GM12878 (cell line): ENCODE measurements around the gene PEX11A. TPM values are rescaled to one million over a fixed set of nuclear protein-coding genes. Genes with fewer than 3 reads are reported as not detected.

Experiments
- ATAC-seq: fragments of 200-7000 bp; cut with Tn5 transposase; 3 replicates; pipeline ENCODE4 v1.9.1; 2020; ENCODE audit warnings: mild to moderate bottlenecking, moderate library complexity
- BruUV-seq: library from RNA; stranded (reverse); fragments of 400-500 nt; replicated peaks from 2 replicates; lab custom pipeline; 2021; lab: Mats Ljungman, UMichigan
- CTCF ChIA-PET: fragments of 300-600 bp; sonication (Branson Sonifier 250); formaldehyde crosslinking; extraction: SDS; loops from one replicate; lab custom pipeline; 2021; ENCODE audit warnings: inconsistent platforms; lab: Yijun Ruan, JAX
- POLR2A ChIA-PET: fragments of 350-600 bp; formaldehyde crosslinking; extraction: SDS; loops from one replicate; lab custom pipeline; 2021; ENCODE audit warnings: inconsistent platforms; lab: Charles Lee
- RAD21 ChIA-PET: fragments of 300-600 bp; sonication (Branson Sonifier 250); formaldehyde crosslinking; loops from one replicate; lab custom pipeline; 2023; ENCODE audit warnings: antibody characterized with exemption; ENCODE audit not compliant: unreplicated experiment; lab: Charles Lee
- SMC1A ChIA-PET: fragments of 300-600 bp; sonication (Branson Sonifier 250); formaldehyde crosslinking; loops from one replicate; lab custom pipeline; 2023; ENCODE audit not compliant: unreplicated experiment, uncharacterized antibody; lab: Charles Lee
- DNase-seq: peaks from one replicate; pipeline ENCODE4 v3.0.0-alpha.2; 2011; ENCODE audit warnings: low read depth, low spot score
- FAIRE-seq: peaks from 3 replicates; lab custom pipeline; 2011; peaks lifted over from hg19 to GRCh38; lab: Jason Lieb, UNC
- H2AFZ ChIP-seq: 2 replicates; pipeline ENCODE4 v1.6.0; 2011; ENCODE audit warnings: low read depth, low read length, control low read depth; ENCODE audit not compliant: control insufficient read depth
- H3K27ac ChIP-seq: 2 replicates; pipeline ENCODE4 v1.5.1; 2011; ENCODE audit warnings: control low read depth; ENCODE audit not compliant: control insufficient read depth, insufficient read depth
- H3K27me3 ChIP-seq, 2 experiments: replicated peaks in 1 of 2; 2 replicates each; pipeline versions ENCODE4 v1.6.0 to v1.6.1; 2011; ENCODE audit warnings: low read length in 1 of 2; ENCODE audit not compliant: control insufficient read depth in 2 of 2, insufficient read depth in 2 of 2
- H3K36me3 ChIP-seq, 2 experiments: 2 replicates each; pipeline ENCODE4 v1.5.1; 2011; ENCODE audit warnings: low read length in 1 of 2; ENCODE audit not compliant: control insufficient read depth in 2 of 2, insufficient read depth in 2 of 2
- H3K4me1 ChIP-seq: 2 replicates; pipeline ENCODE4 v1.6.1; 2011; ENCODE audit warnings: mild to moderate bottlenecking, low read length, moderate library complexity, mixed read lengths; ENCODE audit not compliant: control insufficient read depth, insufficient read depth
- H3K4me2 ChIP-seq: 2 replicates; pipeline ENCODE4 v1.6.0; 2011; ENCODE audit warnings: control low read depth; ENCODE audit not compliant: control insufficient read depth, insufficient read depth
- H3K4me3 ChIP-seq: fragments of 200-600 bp; sonication (generic); 2 replicates; pipeline ENCODE4 v1.5.1; 2016
- H3K79me2 ChIP-seq: 2 replicates; pipeline ENCODE4 v1.6.0; 2011; ENCODE audit warnings: low read length; ENCODE audit not compliant: control insufficient read depth, insufficient read depth
- H3K9ac ChIP-seq: 2 replicates; pipeline ENCODE4 v1.8.0; 2011; ENCODE audit warnings: low read length, control low read depth, mixed read lengths; ENCODE audit not compliant: control insufficient read depth, insufficient read depth
- H3K9me3 ChIP-seq: replicated peaks from 3 replicates; pipeline ENCODE4 v1.5.1; 2011; ENCODE audit warnings: mild to moderate bottlenecking, low read length; ENCODE audit not compliant: control insufficient read depth, insufficient read depth
- H4K20me1 ChIP-seq: 2 replicates; pipeline ENCODE4 v1.6.0; 2011; ENCODE audit not compliant: control insufficient read depth, insufficient read depth
- BACH1 ChIP-seq: fragments of 450-650 bp; IDR thresholded peaks from 2 replicates; pipeline ENCODE4 v1.6.1; 2017; ENCODE audit warnings: mild to moderate bottlenecking, borderline replicate concordance
- BCLAF1 ChIP-seq: fragments of 450-650 bp; IDR thresholded peaks from 2 replicates; pipeline ENCODE4 v1.6.1; 2017; ENCODE audit warnings: antibody characterized with exemption, mild to moderate bottlenecking, moderate library complexity
- BHLHE40 ChIP-seq, 2 experiments: fragments of 450-650 bp in 1 of 2; IDR thresholded peaks; 2 replicates each; pipeline ENCODE4 v1.6.1; 2011 to 2017; ENCODE audit warnings: low read depth in 2 of 2, borderline replicate concordance in 1 of 2, improper control_type of control experiment in 1 of 2, low read length in 1 of 2, mild to moderate bottlenecking in 1 of 2
- DPF2 ChIP-seq: fragments of 450-650 bp; IDR thresholded peaks from 2 replicates; pipeline ENCODE4 v1.6.1; 2017; ENCODE audit warnings: mild to moderate bottlenecking
- FOXK2 ChIP-seq: fragments of 450-650 bp; IDR thresholded peaks from 2 replicates; pipeline ENCODE4 v1.6.1; 2017; ENCODE audit warnings: mild to moderate bottlenecking, moderate library complexity
- GATAD2B ChIP-seq: fragments of 450-650 bp; conservative IDR thresholded peaks from 2 replicates; pipeline ENCODE4 v1.6.1; 2017; ENCODE audit warnings: low read depth, mild to moderate bottlenecking, moderate library complexity
- JUNB ChIP-seq: IDR thresholded peaks from 2 replicates; pipeline ENCODE4 v1.6.1; 2016; ENCODE audit warnings: antibody characterized with exemption, mild to moderate bottlenecking
- KAT2A ChIP-seq: conservative IDR thresholded peaks from 2 replicates; pipeline ENCODE4 v1.6.1; 2011; ENCODE audit warnings: low read depth, low read length; ENCODE audit not compliant: control insufficient read depth
- MYB ChIP-seq: fragments of 150-350 bp; IDR thresholded peaks from 2 replicates; pipeline ENCODE4 v1.6.1; 2014; ENCODE audit warnings: mild to moderate bottlenecking, low read depth, low read length, borderline replicate concordance
- PML ChIP-seq: IDR thresholded peaks from 2 replicates; pipeline ENCODE4 v1.6.1; 2012; ENCODE audit warnings: low read length, inconsistent platforms
- POLR2A ChIP-seq: IDR thresholded peaks from 2 replicates; pipeline ENCODE4 v1.6.1; 2011; ENCODE audit warnings: low read depth, mild to moderate bottlenecking, low read length
- RAD21 ChIP-seq: IDR thresholded peaks from 2 replicates; pipeline ENCODE4 v1.6.1; 2011; ENCODE audit warnings: mild to moderate bottlenecking, low read depth, low read length, moderate library complexity; ENCODE audit not compliant: insufficient read depth
- RB1 ChIP-seq: fragments of 450-650 bp; formaldehyde crosslinking; IDR thresholded peaks from 2 replicates; pipeline ENCODE4 v1.6.1; 2017; ENCODE audit warnings: mild to moderate bottlenecking, borderline replicate concordance
- RELB ChIP-seq: fragments of 450-650 bp; IDR thresholded peaks from 2 replicates; pipeline ENCODE4 v1.6.1; 2017; ENCODE audit warnings: low read depth, mild to moderate bottlenecking, moderate library complexity
- SIN3A ChIP-seq: IDR thresholded peaks from 2 replicates; pipeline ENCODE4 v1.6.1; 2012; ENCODE audit warnings: low read depth, low read length, improper control_type of control experiment
- SREBF1 ChIP-seq: IDR thresholded peaks from 2 replicates; pipeline ENCODE4 v1.6.1; 2012; ENCODE audit warnings: mild to moderate bottlenecking, low read length
- TCF12 ChIP-seq: IDR thresholded peaks from 2 replicates; pipeline ENCODE4 v1.6.1; 2011; ENCODE audit warnings: low read depth, mild to moderate bottlenecking, low read length
- TCF7 ChIP-seq: IDR thresholded peaks from 2 replicates; pipeline ENCODE4 v1.6.1; 2014; ENCODE audit warnings: antibody characterized with exemption, borderline replicate concordance
- WGBS: methylation state at CpG from one replicate; pipeline ENCODE4 v1.1.6; 2016; ENCODE audit warnings: low lambda C conversion rate; ENCODE audit not compliant: insufficient replicate concordance, insufficient coverage; ENCODE audit errors: missing lambda C conversion rate; 5-methylcytosine and 5-hydroxymethylcytosine counted together
- in situ Hi-C: fragments of 300-500 bp; cut with MboI; formaldehyde crosslinking; loops from 9 replicates; pipeline ENCODE4 v1.14.3; 2018; ENCODE audit warnings: mixed read lengths
- intact Hi-C: fragments of 100-400 bp; cut with micrococcal nuclease; formaldehyde crosslinking; loops from one replicate; pipeline ENCODE4 v1.14.2; 2022; ENCODE audit not compliant: unreplicated experiment
- polyA plus RNA-seq, 11 experiments: library from polyadenylated mRNA; depleted of rRNA in 4 of 11; unstranded in 6 of 11; stranded (reverse) in 5 of 11; fragments of >200 nt; fragmentation: Nextera tagmentation in 4 of 11; fragmentation: Illumina TruSeq in 1 of 11; extraction: Ambion mirVana in 4 of 11; extraction: Trizol in 1 of 11; gene quantifications; 1 replicate in 1 of 11; 2 replicates in 10 of 11; pipeline versions ENCODE4 v1.2.1 to v1.2.3, GENCODE V29; 2011 to 2016; ENCODE audit warnings: inconsistent platforms in 2 of 11, missing spikeins in 2 of 11, low read depth in 1 of 11
- total RNA-seq, 4 experiments: library from RNA; depleted of rRNA in 3 of 4; stranded (reverse); fragments of >200 nt in 3 of 4; fragmentation: Illumina TruSeq in 1 of 4; extraction: Trizol in 1 of 4; gene quantifications; 2 replicates each; pipeline versions ENCODE4 v1.2.1 to v1.2.3, GENCODE V29; 2013 to 2021

PEX11A gene
- total and polyA plus RNA-seq, 10 of the 15 experiments (the other 5 are each of a cell fraction or from before 2014, with no cell fraction given) = 1.4 to 2.8 (median 2.0) TPM

- DNase-seq (no peak), FAIRE-seq (no peak), ATAC-seq (no peak)
- Histone ChIP-seq H3K9me3 (no peaks in the 10 kb centered on the region), H3K9ac (no peak overlapping the region), H3K79me2 (no peaks in the 10 kb centered on the region), H4K20me1 (no peaks in the 10 kb centered on the region), H3K27me3 (peaks cover 0 to 8% of the 10 kb centered on the region in 2 experiments; a peak in 3 of 4 replicates), H2AFZ (no peak overlapping the region), H3K4me2 (no peak overlapping the region), H3K27ac (no peak overlapping the region), H3K36me3 (no peaks in the 10 kb centered on the region), H3K4me1 (no peaks in the 10 kb centered on the region), H3K4me3 (no peak overlapping the region)
- ChIA-PET SMC1A (interaction anchor here (0.6 to 0.7 kb wide), 2 partner anchors 30 to 42 kb away, joined by 3 read pairs; no protein-coding TSS in a partner anchor), RAD21 (no interaction called here), CTCF (interaction anchor here (1.4 kb wide), 1 partner anchor 10 kb away, joined by 4 read pairs; no protein-coding TSS in a partner anchor), POLR2A (no interaction called here)
- in situ Hi-C loops (no loop called here), intact Hi-C loops (no loop called here)
- WGBS = 31% methylated on average over 5 of the region's 5 CpGs
- no TSS peak for BruUV-seq
- TF ChIP-seq GATAD2B = no peak
- no peak for TF ChIP-seq FOXK2
- no peak for TF ChIP-seq SIN3A
- no peak for TF ChIP-seq JUNB
- TF ChIP-seq TCF12 = no peak
- no peak for TF ChIP-seq MYB
- no peak for TF ChIP-seq BHLHE40 (IDR thresholded peaks at IDR 0.05; ENCODE audit: borderline replicate concordance in 1 of 2, low read depth in 2 of 2, low read length in 1 of 2)
- no peak for TF ChIP-seq SREBF1
- TF ChIP-seq POLR2A = no peak
- TF ChIP-seq BACH1 = no peak
- no peak for TF ChIP-seq RB1
- no peak for TF ChIP-seq RELB
- no peak for TF ChIP-seq TCF7
- no peak for TF ChIP-seq DPF2
- TF ChIP-seq PML = no peak
- TF ChIP-seq KAT2A = no peak
- no peak for TF ChIP-seq BCLAF1
- TF ChIP-seq RAD21 = no peak
Measured at GRCh38 chr15:89657686-89658200, 32.8 kb downstream of the PEX11A start.
